Neural cell (in vitro differentiated cells): ENCODE data around the gene WDR20. TPM values are rescaled to one million over a fixed set of nuclear protein-coding genes. Genes with fewer than 3 reads are reported as not detected.

Experiments used
- H2AFZ ChIP-seq: fragments of 200-600, 300-800 bp; sonication (generic), shearing (Covaris generic); 2 replicates; pipeline ENCODE4 v1.6.0; 2014; ENCODE audit warnings: low read depth, mild to moderate bottlenecking, antibody characterized with exemption, low read length, moderate library complexity
- H3F3A ChIP-seq: fragments of 200-600 bp; shearing (Covaris generic); 2 replicates; pipeline ENCODE4 v1.6.1; 2016; ENCODE audit warnings: mild to moderate bottlenecking, moderate library complexity, mixed read lengths, antibody characterized with exemption, low read length; ENCODE audit not compliant: insufficient read depth, poor library complexity, severe bottlenecking
- H3K27ac ChIP-seq: fragments of 200-600, 300-800 bp; sonication (generic), shearing (Covaris generic); 2 replicates; pipeline ENCODE4 v1.5.1; 2014; ENCODE audit warnings: mild to moderate bottlenecking, low read length, moderate library complexity
- H3K27me3 ChIP-seq: fragments of 300-800, 200-600 bp; sonication (generic), shearing (Covaris generic); 2 replicates; pipeline ENCODE4 v1.6.0; 2014; ENCODE audit warnings: mild to moderate bottlenecking, low read depth, low read length, moderate library complexity; ENCODE audit not compliant: insufficient read depth
- H3K36me3 ChIP-seq: fragments of 300-800, 200-600 bp; sonication (generic), shearing (Covaris generic); 2 replicates; pipeline ENCODE4 v1.5.1; 2014; ENCODE audit warnings: mild to moderate bottlenecking, antibody characterized with exemption, low read length, moderate library complexity; ENCODE audit not compliant: insufficient read depth
- H3K4me2 ChIP-seq: fragments of 300-800, 200-600 bp; sonication (generic), shearing (Covaris generic); 2 replicates; pipeline ENCODE4 v1.6.0; 2014; ENCODE audit warnings: mild to moderate bottlenecking, low read length
- H3K4me3 ChIP-seq: fragments of 300-800, 200-600 bp; sonication (generic), shearing (Covaris generic); 2 replicates; pipeline ENCODE4 v1.5.1; 2014; ENCODE audit warnings: mild to moderate bottlenecking, low read length, moderate library complexity
- H3K79me2 ChIP-seq: fragments of 200-600 bp; shearing (Covaris generic); replicated peaks from 2 replicates; pipeline ENCODE4 v1.6.0; 2014; ENCODE audit warnings: mild to moderate bottlenecking, low read length, moderate library complexity; ENCODE audit not compliant: insufficient read depth
- H3K9ac ChIP-seq: fragments of 300-800, 200-600 bp; sonication (generic), shearing (Covaris generic); 2 replicates; pipeline ENCODE4 v1.6.1; 2016; ENCODE audit warnings: mild to moderate bottlenecking, low read length, mixed read lengths
- H3K9me2 ChIP-seq: fragments of 200-600 bp; shearing (Covaris generic); 2 replicates; pipeline ENCODE4 v1.6.1; 2016; ENCODE audit warnings: mild to moderate bottlenecking, low read length, mixed read lengths; ENCODE audit not compliant: insufficient read depth
- H3K9me3 ChIP-seq: fragments of 200-600, 300-800 bp; sonication (generic), shearing (Covaris generic); 2 replicates; pipeline ENCODE4 v1.6.1; 2016; ENCODE audit warnings: mild to moderate bottlenecking, mixed run types, low read length, moderate library complexity, mixed read lengths
- H4K20me1 ChIP-seq: fragments of 200-600 bp; shearing (Covaris generic); 2 replicates; pipeline ENCODE4 v1.6.1; 2016; ENCODE audit warnings: mild to moderate bottlenecking, mixed run types; ENCODE audit not compliant: insufficient read depth
- EP300 ChIP-seq: fragments of 450-650 bp; conservative IDR thresholded peaks from 2 replicates; pipeline ENCODE4 v1.6.1; 2014; ENCODE audit warnings: antibody characterized with exemption, mild to moderate bottlenecking, moderate library complexity; ENCODE audit not compliant: poor library complexity, severe bottlenecking
- EZH2 ChIP-seq: fragments of 200-600, 300-800 bp; shearing (Covaris generic), sonication (generic); IDR thresholded peaks from 2 replicates; pipeline ENCODE4 v1.6.1; 2014; ENCODE audit warnings: antibody characterized with exemption, low read length, borderline replicate concordance, mild to moderate bottlenecking; ENCODE audit not compliant: insufficient read depth, poor library complexity, severe bottlenecking
- MXI1 ChIP-seq: fragments of 450-650 bp; conservative IDR thresholded peaks from 2 replicates; pipeline ENCODE4 v1.6.1; 2014; ENCODE audit warnings: antibody characterized with exemption, mild to moderate bottlenecking; ENCODE audit not compliant: poor library complexity, severe bottlenecking
- POLR2AphosphoS5 ChIP-seq: IDR thresholded peaks from 2 replicates; pipeline ENCODE4 v1.6.1; 2012
- RAD21 ChIP-seq: fragments of 450-650 bp; conservative IDR thresholded peaks from 2 replicates; pipeline ENCODE4 v1.6.1; 2014; ENCODE audit warnings: antibody characterized with exemption, mild to moderate bottlenecking, moderate library complexity
- REST ChIP-seq: IDR thresholded peaks from 2 replicates; pipeline ENCODE4 v1.6.1; 2012; ENCODE audit warnings: borderline replicate concordance
- SMC3 ChIP-seq: fragments of 450-650 bp; conservative IDR thresholded peaks from 2 replicates; pipeline ENCODE4 v1.6.1; 2014; ENCODE audit warnings: antibody characterized with exemption, mild to moderate bottlenecking, moderate library complexity; ENCODE audit not compliant: poor library complexity
- TAF1 ChIP-seq: IDR thresholded peaks from 2 replicates; pipeline ENCODE4 v1.6.1; 2012; ENCODE audit warnings: low read depth
- polyA plus RNA-seq: library from polyadenylated mRNA; depleted of rRNA; stranded (reverse); fragments of >200 nt; gene quantifications from 2 replicates; pipeline ENCODE4 v1.2.3, GENCODE V29; 2014
- TF ChIP-seq, protein P1 (sequence below): fragments of 450-650 bp; IDR thresholded peaks from 2 replicates; pipeline ENCODE4 v1.5.1; 2014; ENCODE audit warnings: antibody characterized with exemption, mild to moderate bottlenecking, moderate library complexity; ENCODE audit not compliant: poor library complexity, severe bottlenecking

The WDR20 gene
- polyA plus RNA-seq, 1 donor from 2014 or later = 28.6 TPM

- Histone ChIP-seq H2AFZ (no peak overlapping the region), H3K4me3 (no peak overlapping the region), H3K36me3 (no peaks in the 10 kb centered on the region), H3K9me2 (no peaks in the 10 kb centered on the region), H3K27me3 (no peaks in the 10 kb centered on the region), H3K9me3 (no peaks in the 10 kb centered on the region), H4K20me1 (no peaks in the 10 kb centered on the region), H3K4me2 (no peak overlapping the region), H3F3A (no peaks in the 10 kb centered on the region), H3K27ac (no peak overlapping the region), H3K9ac (no peak overlapping the region), H3K79me2 (no peaks in the 10 kb centered on the region)
- TF ChIP-seq REST = no peak
- no peak for TF ChIP-seq EZH2
- TF ChIP-seq, protein P1, sequence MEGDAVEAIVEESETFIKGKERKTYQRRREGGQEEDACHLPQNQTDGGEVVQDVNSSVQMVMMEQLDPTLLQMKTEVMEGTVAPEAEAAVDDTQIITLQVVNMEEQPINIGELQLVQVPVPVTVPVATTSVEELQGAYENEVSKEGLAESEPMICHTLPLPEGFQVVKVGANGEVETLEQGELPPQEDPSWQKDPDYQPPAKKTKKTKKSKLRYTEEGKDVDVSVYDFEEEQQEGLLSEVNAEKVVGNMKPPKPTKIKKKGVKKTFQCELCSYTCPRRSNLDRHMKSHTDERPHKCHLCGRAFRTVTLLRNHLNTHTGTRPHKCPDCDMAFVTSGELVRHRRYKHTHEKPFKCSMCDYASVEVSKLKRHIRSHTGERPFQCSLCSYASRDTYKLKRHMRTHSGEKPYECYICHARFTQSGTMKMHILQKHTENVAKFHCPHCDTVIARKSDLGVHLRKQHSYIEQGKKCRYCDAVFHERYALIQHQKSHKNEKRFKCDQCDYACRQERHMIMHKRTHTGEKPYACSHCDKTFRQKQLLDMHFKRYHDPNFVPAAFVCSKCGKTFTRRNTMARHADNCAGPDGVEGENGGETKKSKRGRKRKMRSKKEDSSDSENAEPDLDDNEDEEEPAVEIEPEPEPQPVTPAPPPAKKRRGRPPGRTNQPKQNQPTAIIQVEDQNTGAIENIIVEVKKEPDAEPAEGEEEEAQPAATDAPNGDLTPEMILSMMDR = no peak
- no peak for TF ChIP-seq MXI1
- TF ChIP-seq POLR2AphosphoS5 = no peak
- no peak for TF ChIP-seq EP300
- TF ChIP-seq TAF1 = no peak
Observed at GRCh38 chr14:102213470-102213869, 73.8 kb downstream of the WDR20 start.

GRCh38 chr14:102213984-102214658, 74.4 kb downstream of the WDR20 start:
- Histone ChIP-seq H3K4me2 (no peak overlapping the region), H3K4me3 (no peak overlapping the region), H3K27ac (no peak overlapping the region), H3K27me3 (no peaks in the 10 kb centered on the region), H2AFZ (no peak overlapping the region), H3K79me2 (no peaks in the 10 kb centered on the region), H3K9ac (no peak overlapping the region), H3K9me2 (no peaks in the 10 kb centered on the region), H3K9me3 (no peaks in the 10 kb centered on the region), H3F3A (no peaks in the 10 kb centered on the region), H3K36me3 (no peaks in the 10 kb centered on the region), H4K20me1 (no peaks in the 10 kb centered on the region)
- no peak for TF ChIP-seq RAD21
- TF ChIP-seq EZH2 = no peak
- TF ChIP-seq TAF1 = no peak
- no peak for TF ChIP-seq EP300
- TF ChIP-seq, protein P1 = no peak
- TF ChIP-seq POLR2AphosphoS5 = no peak
- no peak for TF ChIP-seq REST
- TF ChIP-seq MXI1 = no peak
- no peak for TF ChIP-seq SMC3
